Panc1 (cell line): ENCODE data around the gene HS2ST1. TPM values are rescaled to one million over a fixed set of nuclear protein-coding genes. Genes with fewer than 3 reads are reported as not detected.

Experiments used
- ATAC-seq: fragments of 200-7000 bp; cut with Tn5 transposase; 2 replicates; pipeline ENCODE4 v1.9.1; 2020; ENCODE audit warnings: mild to moderate bottlenecking, moderate library complexity
- BruUV-seq: library from RNA; stranded (reverse); fragments of 400-500 nt; replicated peaks from 2 replicates; lab custom pipeline; 2021; lab: Mats Ljungman, UMichigan
- CTCF ChIA-PET: fragments of 300-600 bp; sonication (Branson Sonifier 250); formaldehyde crosslinking; loops from one replicate; lab custom pipeline; 2022; ENCODE audit warnings: antibody characterized with exemption; lab: Charles Lee
- POLR2A ChIA-PET: fragments of 300-600 bp; sonication (Branson Sonifier 250); formaldehyde crosslinking; loops from one replicate; lab custom pipeline; 2022; ENCODE audit warnings: antibody characterized with exemption; lab: Charles Lee
- DNase-seq: peaks from one replicate; pipeline ENCODE4 v3.0.0-alpha.2; 2010; ENCODE audit warnings: low read depth, low spot score
- H3K27ac ChIP-seq: 2 replicates; pipeline ENCODE4 v1.5.1; 2011; ENCODE audit warnings: mild to moderate bottlenecking, low read length, inconsistent platforms
- H3K27me3 ChIP-seq: fragments of 200-500 bp; sonication (Bioruptor generic); 2 replicates; pipeline ENCODE4 v1.6.0; 2014; ENCODE audit warnings: low read length, inconsistent platforms; ENCODE audit not compliant: control insufficient read depth, insufficient read depth
- H3K36me3 ChIP-seq: fragments of 200-500 bp; sonication (Bioruptor generic); 2 replicates; pipeline ENCODE4 v1.5.1; 2014; ENCODE audit warnings: inconsistent platforms, mild to moderate bottlenecking, low read length, moderate library complexity; ENCODE audit not compliant: control insufficient read depth, insufficient read depth
- H3K4me1 ChIP-seq: 2 replicates; pipeline ENCODE4 v1.5.1; 2011; ENCODE audit warnings: inconsistent platforms, mild to moderate bottlenecking, low read length, moderate library complexity; ENCODE audit not compliant: control insufficient read depth, insufficient read depth
- H3K4me3 ChIP-seq, 2 experiments: 2 replicates each; pipeline ENCODE4 v1.5.1; 2011 to 2012; ENCODE audit warnings: low read depth in 2 of 2, low read length in 2 of 2, mild to moderate bottlenecking in 2 of 2, inconsistent platforms in 1 of 2, moderate library complexity in 1 of 2
- H3K9me3 ChIP-seq: fragments of 200-500 bp; sonication (Bioruptor generic); 2 replicates; pipeline ENCODE4 v1.5.1; 2014; ENCODE audit warnings: low read depth, mild to moderate bottlenecking, inconsistent platforms, low read length, moderate library complexity; ENCODE audit not compliant: control insufficient read depth, insufficient read depth
- POLR2AphosphoS5 ChIP-seq: IDR thresholded peaks from 2 replicates; pipeline ENCODE4 v1.6.1; 2012; ENCODE audit warnings: mild to moderate bottlenecking, low read depth, low read length, moderate library complexity
- SIN3A ChIP-seq: IDR thresholded peaks from 2 replicates; pipeline ENCODE4 v1.6.1; 2012; ENCODE audit warnings: low read depth, mild to moderate bottlenecking, low read length, moderate library complexity, borderline replicate concordance; ENCODE audit not compliant: insufficient read depth
- TCF7L2 ChIP-seq: IDR thresholded peaks from 2 replicates; pipeline ENCODE4 v1.6.1; 2011; ENCODE audit warnings: mild to moderate bottlenecking, low read depth, low read length, inconsistent platforms
- in situ Hi-C: cut with HindIII; loops from 2 replicates; pipeline ENCODE4 v1.10.0; 2016; ENCODE audit warnings: low sequenced_read_pairs, low pct_unique_long_range_greater_than_20kb
- intact Hi-C: fragments of 100-400 bp; cut with micrococcal nuclease; formaldehyde crosslinking; loops from one replicate; pipeline ENCODE4 v1.10.0; 2022; ENCODE audit not compliant: unreplicated experiment
- total RNA-seq: library from RNA; stranded (reverse); gene quantifications from one replicate; pipeline ENCODE4 v1.2.1, GENCODE V29; 2021; ENCODE audit not compliant: unreplicated experiment
- TF ChIP-seq, protein P1 (sequence below): fragments of 450-650 bp; IDR thresholded peaks from 2 replicates; pipeline ENCODE4 v1.5.1; 2017; ENCODE audit warnings: mild to moderate bottlenecking
- TF ChIP-seq, protein P2 (sequence below), 2 experiments: IDR thresholded peaks; 2 replicates each; pipeline ENCODE4 v1.6.1; 2011 to 2012; ENCODE audit warnings: low read depth in 2 of 2, control low read depth in 1 of 2, low read length in 1 of 2, mild to moderate bottlenecking in 1 of 2, moderate library complexity in 1 of 2; ENCODE audit not compliant: insufficient read depth in 1 of 2

Gene HS2ST1
- total RNA-seq, 1 experiment from 2014 or later: 81.0 TPM

DNA sequence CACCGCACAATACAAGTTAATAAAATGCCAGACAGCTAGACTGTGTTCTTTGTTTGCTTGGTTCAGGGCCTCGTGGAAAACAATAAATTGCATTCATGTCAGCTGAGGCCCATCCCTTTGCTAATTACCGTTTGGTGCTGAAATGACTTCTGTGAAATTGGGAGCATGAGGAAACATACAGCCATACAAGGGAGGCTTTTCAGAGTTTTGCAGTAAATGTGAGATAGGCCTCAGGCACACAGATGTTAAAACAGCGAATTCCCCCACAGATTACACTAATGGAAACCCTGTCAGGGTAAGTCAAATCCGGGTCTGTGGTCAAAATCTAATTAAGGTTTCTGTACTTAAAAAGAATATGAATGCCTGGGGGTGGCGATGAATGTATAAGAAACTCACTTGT is 240.7 kb downstream of the HS2ST1 start:
- TF ChIP-seq TCF7L2 (no peak), POLR2AphosphoS5 (no peak), SIN3A (no peak)
- TF ChIP-seq, protein P1, sequence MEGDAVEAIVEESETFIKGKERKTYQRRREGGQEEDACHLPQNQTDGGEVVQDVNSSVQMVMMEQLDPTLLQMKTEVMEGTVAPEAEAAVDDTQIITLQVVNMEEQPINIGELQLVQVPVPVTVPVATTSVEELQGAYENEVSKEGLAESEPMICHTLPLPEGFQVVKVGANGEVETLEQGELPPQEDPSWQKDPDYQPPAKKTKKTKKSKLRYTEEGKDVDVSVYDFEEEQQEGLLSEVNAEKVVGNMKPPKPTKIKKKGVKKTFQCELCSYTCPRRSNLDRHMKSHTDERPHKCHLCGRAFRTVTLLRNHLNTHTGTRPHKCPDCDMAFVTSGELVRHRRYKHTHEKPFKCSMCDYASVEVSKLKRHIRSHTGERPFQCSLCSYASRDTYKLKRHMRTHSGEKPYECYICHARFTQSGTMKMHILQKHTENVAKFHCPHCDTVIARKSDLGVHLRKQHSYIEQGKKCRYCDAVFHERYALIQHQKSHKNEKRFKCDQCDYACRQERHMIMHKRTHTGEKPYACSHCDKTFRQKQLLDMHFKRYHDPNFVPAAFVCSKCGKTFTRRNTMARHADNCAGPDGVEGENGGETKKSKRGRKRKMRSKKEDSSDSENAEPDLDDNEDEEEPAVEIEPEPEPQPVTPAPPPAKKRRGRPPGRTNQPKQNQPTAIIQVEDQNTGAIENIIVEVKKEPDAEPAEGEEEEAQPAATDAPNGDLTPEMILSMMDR: no peak
- TF ChIP-seq, protein P2, sequence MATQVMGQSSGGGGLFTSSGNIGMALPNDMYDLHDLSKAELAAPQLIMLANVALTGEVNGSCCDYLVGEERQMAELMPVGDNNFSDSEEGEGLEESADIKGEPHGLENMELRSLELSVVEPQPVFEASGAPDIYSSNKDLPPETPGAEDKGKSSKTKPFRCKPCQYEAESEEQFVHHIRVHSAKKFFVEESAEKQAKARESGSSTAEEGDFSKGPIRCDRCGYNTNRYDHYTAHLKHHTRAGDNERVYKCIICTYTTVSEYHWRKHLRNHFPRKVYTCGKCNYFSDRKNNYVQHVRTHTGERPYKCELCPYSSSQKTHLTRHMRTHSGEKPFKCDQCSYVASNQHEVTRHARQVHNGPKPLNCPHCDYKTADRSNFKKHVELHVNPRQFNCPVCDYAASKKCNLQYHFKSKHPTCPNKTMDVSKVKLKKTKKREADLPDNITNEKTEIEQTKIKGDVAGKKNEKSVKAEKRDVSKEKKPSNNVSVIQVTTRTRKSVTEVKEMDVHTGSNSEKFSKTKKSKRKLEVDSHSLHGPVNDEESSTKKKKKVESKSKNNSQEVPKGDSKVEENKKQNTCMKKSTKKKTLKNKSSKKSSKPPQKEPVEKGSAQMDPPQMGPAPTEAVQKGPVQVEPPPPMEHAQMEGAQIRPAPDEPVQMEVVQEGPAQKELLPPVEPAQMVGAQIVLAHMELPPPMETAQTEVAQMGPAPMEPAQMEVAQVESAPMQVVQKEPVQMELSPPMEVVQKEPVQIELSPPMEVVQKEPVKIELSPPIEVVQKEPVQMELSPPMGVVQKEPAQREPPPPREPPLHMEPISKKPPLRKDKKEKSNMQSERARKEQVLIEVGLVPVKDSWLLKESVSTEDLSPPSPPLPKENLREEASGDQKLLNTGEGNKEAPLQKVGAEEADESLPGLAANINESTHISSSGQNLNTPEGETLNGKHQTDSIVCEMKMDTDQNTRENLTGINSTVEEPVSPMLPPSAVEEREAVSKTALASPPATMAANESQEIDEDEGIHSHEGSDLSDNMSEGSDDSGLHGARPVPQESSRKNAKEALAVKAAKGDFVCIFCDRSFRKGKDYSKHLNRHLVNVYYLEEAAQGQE (IDR thresholded peaks at IDR 0.05; ENCODE audit: insufficient read depth in 1 of 2, low read depth in 2 of 2, low read length in 1 of 2): no peak
- ChIA-PET CTCF (no interaction called here), POLR2A (no interaction called here)
- no peak overlapping the region for H3K4me3 ChIP-seq
- DNase-seq: no peak
- intact Hi-C loops: loop anchor here (10.0 kb wide), 1 partner anchor 1150 kb away; no protein-coding TSS in a partner anchor
- in situ Hi-C loops: no loop called here
- H3K27ac ChIP-seq: no peak overlapping the region
- BruUV-seq: no TSS peak
- H3K9me3 ChIP-seq: no peaks in the 10 kb centered on the region
- no peaks in the 10 kb centered on the region for H3K4me1 ChIP-seq
- ATAC-seq: no peak
- H3K27me3 ChIP-seq: peaks cover 6% of the 10 kb centered on the region; the same call in 1 of the 2 replicates
- no peaks in the 10 kb centered on the region for H3K36me3 ChIP-seq

DNA sequence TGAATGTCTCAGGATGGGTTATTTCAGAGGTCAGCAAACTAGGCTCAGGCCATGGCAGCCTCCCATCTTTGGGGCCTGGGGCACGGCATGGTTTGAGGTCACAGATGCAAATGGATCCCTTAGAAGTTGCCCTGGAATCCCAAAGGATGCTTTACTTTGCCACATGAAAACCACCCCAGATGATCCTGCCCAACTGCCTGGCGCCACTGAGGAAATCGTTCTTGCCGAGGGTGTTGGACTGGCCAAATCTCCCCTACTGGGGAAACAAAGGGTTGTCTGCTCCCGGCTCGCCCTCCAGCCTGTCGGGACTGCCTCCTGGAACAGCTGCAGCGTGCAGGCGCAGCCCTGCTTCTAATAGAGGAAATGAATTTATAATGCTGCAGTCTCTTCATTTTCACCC is 241.2 kb downstream of the HS2ST1 start:
- no peak for ATAC-seq
- ChIA-PET POLR2A (no interaction called here), CTCF (no interaction called here)
- H3K4me3 ChIP-seq: no peak overlapping the region
- TF ChIP-seq, protein P1: no peak
- TF ChIP-seq TCF7L2 (no peak), POLR2AphosphoS5 (no peak), SIN3A (no peak)
- TF ChIP-seq, protein P2 (IDR thresholded peaks at IDR 0.05; ENCODE audit: insufficient read depth in 1 of 2, low read depth in 2 of 2, low read length in 1 of 2): no peak
- no peak overlapping the region for H3K27ac ChIP-seq
- no peaks in the 10 kb centered on the region for H3K36me3 ChIP-seq
- DNase-seq: no peak
- H3K27me3 ChIP-seq: peaks cover 6% of the 10 kb centered on the region; the same call in 1 of the 2 replicates
- H3K9me3 ChIP-seq: no peaks in the 10 kb centered on the region
- BruUV-seq: no TSS peak
- no peaks in the 10 kb centered on the region for H3K4me1 ChIP-seq
- intact Hi-C loops (loop anchor here (10.0 kb wide), 1 partner anchor 1149 kb away; no protein-coding TSS in a partner anchor), in situ Hi-C loops (no loop called here)
